NCI-H510A (cell line): ENCODE measurements around the gene ARPC4.
"Not testable (repeated sequence)": the region's sequence is repeated elsewhere in the genome, so short reads cannot be mapped to it uniquely, and the experiment has no call there.

Experiments used
- DNase-seq: peaks from one replicate; lab custom pipeline; 2025; lab: John Stamatoyannopoulos, UW

ARPC4 gene

GRCh38 chr3:9770276-9770812, 22.5 kb upstream of the ARPC4 start:
- no peak for DNase-seq

GRCh38 chr3:9771007-9771406, 21.9 kb upstream of the ARPC4 start:
- DNase-seq: not testable (repeated sequence)

- no peak for DNase-seq
Observed at GRCh38 chr3:9776896-9777693, 15.8 kb upstream of the ARPC4 start.

- no peak for DNase-seq
Observed at GRCh38 chr3:9777694-9778021, 15.2 kb upstream of the ARPC4 start.

GRCh38 chr3:9778143-9779074, 14.5 kb upstream of the ARPC4 start:
- no peak for DNase-seq

GRCh38 chr3:9779075-9779593, 13.7 kb upstream of the ARPC4 start:
- no peak for DNase-seq

GRCh38 chr3:9779721-9780457, 13.0 kb upstream of the ARPC4 start:
- DNase-seq: no peak

- no peak for DNase-seq
Observed at GRCh38 chr3:9780458-9780812, 12.4 kb upstream of the ARPC4 start.

- no peak for DNase-seq
Observed at GRCh38 chr3:9780910-9781309, 12.0 kb upstream of the ARPC4 start.

- no peak for DNase-seq
Observed at GRCh38 chr3:9781551-9781950, 11.3 kb upstream of the ARPC4 start.

- DNase-seq: no peak
Observed at GRCh38 chr3:9781978-9782603, 10.8 kb upstream of the ARPC4 start.

- no peak for DNase-seq
Observed at GRCh38 chr3:9782770-9783169, 10.1 kb upstream of the ARPC4 start.

- no peak for DNase-seq
Observed at GRCh38 chr3:9783954-9784353, 8.9 kb upstream of the ARPC4 start.

GRCh38 chr3:9784965-9785364, 7.9 kb upstream of the ARPC4 start:
- no peak for DNase-seq

GRCh38 chr3:9785602-9786001, 7.3 kb upstream of the ARPC4 start:
- DNase-seq: no peak

GRCh38 chr3:9786209-9786739, 6.6 kb upstream of the ARPC4 start:
- no peak for DNase-seq

- DNase-seq: no peak
Observed at GRCh38 chr3:9786825-9787669, 5.8 kb upstream of the ARPC4 start.

GRCh38 chr3:9787714-9788113, 5.2 kb upstream of the ARPC4 start:
- DNase-seq: no peak

- no peak for DNase-seq
Observed at GRCh38 chr3:9791127-9791526, 1.8 kb upstream of the ARPC4 start.

- DNase-seq: no peak
Observed at GRCh38 chr3:9791790-9792404, 985 bp upstream of the ARPC4 start.
